Upper lobe of left lung (tissue), 6 donors: ENCODE data around the gene HERPUD1. TPM values are rescaled to one million over a fixed set of nuclear protein-coding genes. Genes with fewer than 3 reads are reported as not detected.
A peak's percentile ranks its signal among the peaks of the same experiment; 100 is the strongest.

Experiments used
- ATAC-seq, 2 donors: fragments of 200-7000 bp; cut with Tn5 transposase; one replicate each; pipeline ENCODE4 v1.9.1; 2022; ENCODE audit warnings: mild to moderate bottlenecking in 2 of 2, moderate library complexity in 2 of 2; ENCODE audit not compliant: low FRiP score in 2 of 2
- DNase-seq, 2 donors: peaks; one replicate each; pipeline ENCODE4 v3.0.0-alpha.2; 2019 to 2020
- H3K27ac ChIP-seq, 4 donors: fragments of 200-600 bp; sonication (generic); one replicate each; pipeline ENCODE4 v1.5.1; 2016 to 2019
- H3K27me3 ChIP-seq, 4 donors: fragments of 200-600 bp; sonication (generic); one replicate each; pipeline ENCODE4 v1.5.1; 2017 to 2019
- H3K36me3 ChIP-seq, 4 donors: fragments of 200-600 bp; sonication (generic); one replicate each; pipeline ENCODE4 v1.5.1; 2016 to 2019
- H3K4me1 ChIP-seq, 4 donors: fragments of 200-600 bp; sonication (generic); one replicate each; pipeline ENCODE4 v1.5.1; 2018 to 2019
- H3K4me3 ChIP-seq, 4 donors: fragments of 200-600 bp; sonication (generic); one replicate each; pipeline ENCODE4 v1.5.1; 2017 to 2019; ENCODE audit warnings: mild to moderate bottlenecking in 2 of 4, moderate library complexity in 1 of 4
- H3K9me3 ChIP-seq, 4 donors: fragments of 200-600 bp; sonication (generic); one replicate each; pipeline ENCODE4 v1.5.1; 2018 to 2019
- CTCF ChIP-seq, 6 experiments: fragments of 450-650 bp in 4 of 6; fragments of 200-600 bp in 2 of 6; sonication (generic) in 2 of 6; IDR thresholded peaks; one replicate each; pipeline ENCODE4 v1.5.1; 2016 to 2019; ENCODE audit warnings: antibody characterized with exemption in 6 of 6
- EP300 ChIP-seq, 4 donors: sonication (generic); formaldehyde crosslinking; IDR thresholded peaks; one replicate each; pipeline ENCODE4 v1.5.1; 2017; ENCODE audit warnings: antibody characterized with exemption in 4 of 4, control low read depth in 2 of 4
- POLR2A ChIP-seq, 4 donors: fragments of 450-650 bp; IDR thresholded peaks; one replicate each; pipeline ENCODE4 v1.5.1; 2016 to 2017; ENCODE audit warnings: antibody characterized with exemption in 4 of 4, mild to moderate bottlenecking in 2 of 4
- POLR2AphosphoS5 ChIP-seq, 2 donors: sonication (generic); formaldehyde crosslinking; IDR thresholded peaks; one replicate each; pipeline ENCODE4 v1.5.1; 2017; ENCODE audit warnings: antibody characterized with exemption in 2 of 2
- WGBS, 2 donors: methylation state at CpG; one replicate each; pipeline ENCODE4 v1.1.5; 2017 to 2018; 5-methylcytosine and 5-hydroxymethylcytosine counted together
- total RNA-seq, 6 donors: library from RNA; depleted of rRNA in 4 of 6; stranded (reverse); fragments of >200 nt in 4 of 6; gene quantifications; one replicate each; pipeline versions ENCODE4 v1.1.0 to v1.2.1, GENCODE V29; 2016 to 2021
- donor health status: DM: no; HTN: no; CAD: no; lungs with moderate emphysema.
- donor health status: DM: no; HTN: yes; CAD: no; lungs with severe emphysema.

Gene HERPUD1
- total RNA-seq, 6 donors from 2014 or later: 81.0 to 283 (median 196) TPM

DNA sequence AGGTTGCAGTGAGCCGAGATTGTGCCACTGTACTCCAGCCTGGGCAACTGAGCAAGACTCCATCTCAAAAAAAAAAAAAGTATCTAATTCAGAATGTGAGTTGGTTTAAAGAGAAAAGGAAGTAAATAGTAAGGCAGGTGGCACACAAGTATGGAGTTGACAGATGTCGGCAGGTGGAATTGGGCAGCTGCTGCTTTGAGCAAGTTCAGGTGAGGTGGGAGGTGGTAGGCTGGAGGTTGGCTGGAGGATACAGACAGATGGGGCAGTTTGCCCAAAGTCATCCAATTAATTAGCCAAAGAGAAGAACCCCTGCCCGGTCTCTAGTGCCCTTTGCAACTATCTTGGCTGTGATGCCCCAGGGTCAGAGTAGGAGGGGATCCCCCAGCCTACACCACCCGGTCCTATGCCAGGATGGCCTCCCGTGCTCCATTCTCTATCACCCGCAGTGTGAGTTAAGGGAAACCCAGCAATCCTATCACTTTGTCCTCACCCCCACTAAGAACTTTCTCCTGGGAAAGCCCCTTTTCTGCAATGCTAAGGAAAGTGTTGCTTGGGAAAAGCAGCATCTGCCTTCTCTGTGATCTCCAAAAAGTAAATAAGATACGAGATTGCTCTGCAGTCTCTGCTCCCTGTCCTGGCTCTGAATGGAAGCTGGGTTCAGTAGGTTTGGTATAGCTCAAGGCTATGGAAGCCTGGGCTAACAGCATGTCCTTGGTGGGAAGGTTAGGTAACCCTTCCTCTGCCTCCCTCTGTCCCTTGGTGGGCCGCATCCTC, 34.7 kb upstream of the HERPUD1 start:
- H3K4me3 ChIP-seq: no peak overlapping the region
- no peak overlapping the region for H3K27ac ChIP-seq
- H3K27me3 ChIP-seq: no peaks in the 10 kb centered on the region
- H3K36me3 ChIP-seq: no peaks in the 10 kb centered on the region
- no peaks in the 10 kb centered on the region for H3K4me1 ChIP-seq
- H3K9me3 ChIP-seq: no peaks in the 10 kb centered on the region
- 89 to 92% methylated on average over 7 to 8 of the region's 8 CpGs for WGBS, 2 donors
- TF ChIP-seq POLR2A (IDR thresholded peaks at IDR 0.05) (no peak), EP300 (IDR thresholded peaks at IDR 0.05) (no peak)
- DNase-seq: no peak
- ATAC-seq: no peak

DNA sequence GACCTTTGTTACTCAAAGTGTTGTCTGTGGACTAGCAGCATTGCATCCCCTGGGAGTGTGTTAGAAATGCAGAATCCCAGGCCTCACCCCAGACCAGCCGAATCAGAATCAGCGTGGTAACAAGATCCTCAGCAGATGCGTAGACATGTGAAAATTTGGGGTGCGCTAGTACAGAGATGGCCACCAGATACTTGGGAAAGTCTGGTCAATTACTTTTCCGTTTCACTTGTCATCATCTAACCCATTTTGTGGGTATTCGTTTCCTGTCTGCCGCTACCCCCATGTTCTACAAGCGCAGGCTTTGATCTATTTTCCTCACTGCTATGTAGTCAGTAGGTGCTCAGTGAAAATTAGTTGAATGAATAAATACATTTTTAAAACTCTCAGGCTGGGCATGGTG, 33.1 kb upstream of the HERPUD1 start:
- WGBS, 2 donors: 69 to 74% methylated on average over 8 of the region's 8 CpGs
- TF ChIP-seq POLR2AphosphoS5 (IDR thresholded peaks at IDR 0.05): no peak
- TF ChIP-seq CTCF (IDR thresholded peaks at IDR 0.05): no peak
- DNase-seq: no peak

DNA sequence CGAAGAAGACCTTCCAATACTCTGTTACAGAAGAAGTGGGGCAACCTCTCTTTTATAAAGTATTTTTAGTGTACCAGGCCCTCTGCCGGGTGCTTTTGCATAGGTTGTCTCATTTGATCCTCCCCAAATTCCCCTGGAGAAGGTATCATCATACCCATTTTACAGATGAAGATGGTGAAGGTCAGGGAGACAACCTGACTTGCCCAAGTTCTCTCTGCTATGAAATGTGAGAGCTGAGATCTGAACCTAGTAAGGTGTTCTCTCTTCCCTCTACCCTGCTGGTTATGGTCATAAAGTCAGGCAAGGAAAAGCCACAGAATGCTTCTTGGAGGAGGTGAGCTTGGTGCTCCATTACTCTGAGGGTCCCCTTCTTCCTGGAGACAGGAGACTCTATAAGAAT, 28.1 kb upstream of the HERPUD1 start:
- no peak for DNase-seq
- ATAC-seq: no peak
- Histone ChIP-seq H3K4me1 (peaks cover 0 to 5% (median 0%) of the 10 kb centered on the region in 4 donors), H3K4me3 (no peak overlapping the region), H3K36me3 (no peaks in the 10 kb centered on the region), H3K27ac (no peak overlapping the region), H3K9me3 (no peaks in the 10 kb centered on the region), H3K27me3 (no peaks in the 10 kb centered on the region)
- WGBS, 2 donors: 93 to 96% methylated on average over 2 of the region's 2 CpGs
- TF ChIP-seq POLR2AphosphoS5 (IDR thresholded peaks at IDR 0.05) (no peak), POLR2A (IDR thresholded peaks at IDR 0.05) (no peak), CTCF (IDR thresholded peaks at IDR 0.05) (no peak), EP300 (IDR thresholded peaks at IDR 0.05) (no peak)

More for the DNA sequence above, 33.1 kb upstream of the HERPUD1 start:
- no peak overlapping the region for H3K4me3 ChIP-seq
- no peak for ATAC-seq
- H3K27me3 ChIP-seq: no peaks in the 10 kb centered on the region
- no peaks in the 10 kb centered on the region for H3K9me3 ChIP-seq
- no peaks in the 10 kb centered on the region for H3K4me1 ChIP-seq
- H3K36me3 ChIP-seq: no peaks in the 10 kb centered on the region
- H3K27ac ChIP-seq: no peak overlapping the region

DNA sequence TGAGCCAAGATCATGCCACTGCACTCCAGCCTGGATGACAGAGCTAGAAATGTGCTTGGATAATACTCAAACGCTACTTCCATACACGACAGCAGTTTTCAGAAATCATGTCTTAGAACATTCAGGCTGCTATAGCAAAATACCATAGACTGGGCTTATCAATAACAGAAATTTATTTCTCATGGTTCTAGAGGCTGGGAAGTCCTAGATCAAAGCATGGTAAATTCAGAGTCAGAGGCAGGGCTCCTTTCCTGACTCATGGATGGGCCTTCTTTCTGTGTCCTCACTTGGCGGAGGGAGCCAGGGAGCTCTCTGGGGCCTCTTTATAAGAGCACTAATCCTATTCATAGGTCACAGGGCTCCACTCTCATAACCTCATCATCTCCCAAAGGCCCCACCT, 24.5 kb upstream of the HERPUD1 start:
- peaks cover 22 to 30% (median 24%) of the 10 kb centered on the region in 4 donors for H3K4me1 ChIP-seq

GRCh38 chr16:56909527-56909979, 22.4 kb upstream of the HERPUD1 start:
- WGBS, 2 donors: 67 to 72% methylated on average over 7 of the region's 7 CpGs
- peaks cover 30 to 44% (median 39%) of the 10 kb centered on the region in 4 donors for H3K4me1 ChIP-seq
- TF ChIP-seq POLR2A (IDR thresholded peaks at IDR 0.05): no peak
- TF ChIP-seq EP300 (IDR thresholded peaks at IDR 0.05): no peak
- TF ChIP-seq POLR2AphosphoS5 (IDR thresholded peaks at IDR 0.05): no peak
- no peak for TF ChIP-seq CTCF (IDR thresholded peaks at IDR 0.05)

More for the DNA sequence above, 24.5 kb upstream of the HERPUD1 start:
- Histone ChIP-seq H3K27me3 (no peaks in the 10 kb centered on the region), H3K4me3 (no peak overlapping the region), H3K27ac (no peak overlapping the region), H3K9me3 (no peaks in the 10 kb centered on the region), H3K36me3 (no peaks in the 10 kb centered on the region)
- DNase-seq (no peak), ATAC-seq (no peak)
- WGBS, 2 donors: 96 to 98% methylated on average over 3 of the region's 3 CpGs
- TF ChIP-seq EP300 (IDR thresholded peaks at IDR 0.05) (no peak), CTCF (IDR thresholded peaks at IDR 0.05) (no peak)

More at GRCh38 chr16:56909527-56909979, 22.4 kb upstream of the HERPUD1 start:
- no peak overlapping the region for H3K27ac ChIP-seq
- H3K9me3 ChIP-seq: no peaks in the 10 kb centered on the region
- no peak for DNase-seq
- no peaks in the 10 kb centered on the region for H3K36me3 ChIP-seq
- peak in 1 of 2 donors; percentile 11 for ATAC-seq
- no peak overlapping the region for H3K4me3 ChIP-seq
- H3K27me3 ChIP-seq: no peaks in the 10 kb centered on the region
